Brain microvascular endothelial cell (primary cell): ENCODE data around the gene UBXN4.

Experiments used
- DNase-seq: peaks from one replicate; pipeline ENCODE4 v3.0.0-alpha.2; 2020
- H3K27ac ChIP-seq: fragments of 250-450 bp; sonication (Bioruptor Pico); 2 replicates; pipeline ENCODE4 v1.5.1; 2020; ENCODE audit warnings: mild to moderate bottlenecking, moderate library complexity
- H3K27me3 ChIP-seq: fragments of 250-450 bp; sonication (Bioruptor Pico); replicated peaks from 2 replicates; pipeline ENCODE4 v1.5.1; 2020; ENCODE audit warnings: mild to moderate bottlenecking
- H3K36me3 ChIP-seq: fragments of 250-450 bp; sonication (Bioruptor Pico); replicated peaks from 2 replicates; pipeline ENCODE4 v1.5.1; 2020; ENCODE audit warnings: mild to moderate bottlenecking
- H3K4me3 ChIP-seq: 2 replicates; pipeline ENCODE4 v1.5.1; 2011; ENCODE audit warnings: low read depth, mild to moderate bottlenecking, control low read depth, low read length, moderate library complexity
- in situ Hi-C: cut with HindIII; loops from 2 replicates; pipeline ENCODE4 v1.10.0; 2017; ENCODE audit warnings: low sequenced_read_pairs, low pct_ligation_motif_present
- TF ChIP-seq, protein P1 (sequence below): IDR thresholded peaks from 2 replicates; pipeline ENCODE4 v1.5.1; 2011; ENCODE audit warnings: low read depth, mild to moderate bottlenecking, moderate library complexity, low read length, control low read depth, inconsistent platforms; ENCODE audit errors: missing control alignments

UBXN4 gene

DNA sequence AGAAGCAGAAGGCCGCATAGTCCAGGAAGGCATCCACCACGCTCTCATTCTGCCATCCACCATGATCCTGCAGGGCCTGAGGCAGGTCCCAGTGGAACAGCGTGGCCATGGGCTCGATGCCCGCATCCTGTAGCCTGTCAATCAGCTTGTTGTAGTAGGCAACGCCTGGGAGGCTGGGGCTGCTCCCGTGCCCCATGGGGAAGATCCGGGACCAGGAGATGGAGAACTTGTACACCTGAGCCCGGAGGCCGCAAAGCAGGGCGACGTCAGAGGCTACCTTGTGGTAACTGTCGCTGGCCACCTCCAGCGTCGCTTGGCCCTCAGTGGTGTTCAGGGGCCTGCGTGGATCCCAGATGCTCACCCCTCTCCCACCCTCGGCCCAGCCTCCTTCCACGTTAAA, 75.8 kb downstream of the UBXN4 start:
- H3K36me3 ChIP-seq = no peaks in the 10 kb centered on the region
- H3K27ac ChIP-seq = no peak overlapping the region
- no peak overlapping the region for H3K4me3 ChIP-seq
- in situ Hi-C loops = no loop called here
- no peaks in the 10 kb centered on the region for H3K27me3 ChIP-seq
- TF ChIP-seq, protein P1, sequence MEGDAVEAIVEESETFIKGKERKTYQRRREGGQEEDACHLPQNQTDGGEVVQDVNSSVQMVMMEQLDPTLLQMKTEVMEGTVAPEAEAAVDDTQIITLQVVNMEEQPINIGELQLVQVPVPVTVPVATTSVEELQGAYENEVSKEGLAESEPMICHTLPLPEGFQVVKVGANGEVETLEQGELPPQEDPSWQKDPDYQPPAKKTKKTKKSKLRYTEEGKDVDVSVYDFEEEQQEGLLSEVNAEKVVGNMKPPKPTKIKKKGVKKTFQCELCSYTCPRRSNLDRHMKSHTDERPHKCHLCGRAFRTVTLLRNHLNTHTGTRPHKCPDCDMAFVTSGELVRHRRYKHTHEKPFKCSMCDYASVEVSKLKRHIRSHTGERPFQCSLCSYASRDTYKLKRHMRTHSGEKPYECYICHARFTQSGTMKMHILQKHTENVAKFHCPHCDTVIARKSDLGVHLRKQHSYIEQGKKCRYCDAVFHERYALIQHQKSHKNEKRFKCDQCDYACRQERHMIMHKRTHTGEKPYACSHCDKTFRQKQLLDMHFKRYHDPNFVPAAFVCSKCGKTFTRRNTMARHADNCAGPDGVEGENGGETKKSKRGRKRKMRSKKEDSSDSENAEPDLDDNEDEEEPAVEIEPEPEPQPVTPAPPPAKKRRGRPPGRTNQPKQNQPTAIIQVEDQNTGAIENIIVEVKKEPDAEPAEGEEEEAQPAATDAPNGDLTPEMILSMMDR = no peak
- DNase-seq = no peak

DNA sequence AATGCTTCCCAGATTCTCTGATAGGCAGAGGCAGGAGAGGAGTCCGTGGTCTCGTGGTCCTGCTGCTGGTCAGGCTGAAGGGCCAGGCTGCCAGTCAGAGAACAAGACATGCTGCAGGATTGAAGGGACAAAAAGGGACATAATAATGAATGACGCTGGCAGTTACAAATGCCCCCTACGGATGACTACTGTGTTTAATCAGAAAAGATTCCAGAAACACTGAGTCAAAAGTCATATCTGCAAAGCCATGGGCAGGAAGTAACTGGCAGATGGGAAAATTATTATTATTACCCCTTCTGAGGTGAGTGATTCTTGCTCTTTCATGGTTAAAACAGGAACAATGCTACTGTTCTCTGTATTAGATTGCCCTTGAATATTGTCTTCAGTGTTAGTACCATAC, 76.3 kb downstream of the UBXN4 start:
- Histone ChIP-seq H3K27ac (no peak overlapping the region), H3K36me3 (no peaks in the 10 kb centered on the region), H3K4me3 (no peak overlapping the region), H3K27me3 (no peaks in the 10 kb centered on the region)
- TF ChIP-seq, protein P1 = no peak
- peak; percentile 21 for DNase-seq
- in situ Hi-C loops = no loop called here

DNA sequence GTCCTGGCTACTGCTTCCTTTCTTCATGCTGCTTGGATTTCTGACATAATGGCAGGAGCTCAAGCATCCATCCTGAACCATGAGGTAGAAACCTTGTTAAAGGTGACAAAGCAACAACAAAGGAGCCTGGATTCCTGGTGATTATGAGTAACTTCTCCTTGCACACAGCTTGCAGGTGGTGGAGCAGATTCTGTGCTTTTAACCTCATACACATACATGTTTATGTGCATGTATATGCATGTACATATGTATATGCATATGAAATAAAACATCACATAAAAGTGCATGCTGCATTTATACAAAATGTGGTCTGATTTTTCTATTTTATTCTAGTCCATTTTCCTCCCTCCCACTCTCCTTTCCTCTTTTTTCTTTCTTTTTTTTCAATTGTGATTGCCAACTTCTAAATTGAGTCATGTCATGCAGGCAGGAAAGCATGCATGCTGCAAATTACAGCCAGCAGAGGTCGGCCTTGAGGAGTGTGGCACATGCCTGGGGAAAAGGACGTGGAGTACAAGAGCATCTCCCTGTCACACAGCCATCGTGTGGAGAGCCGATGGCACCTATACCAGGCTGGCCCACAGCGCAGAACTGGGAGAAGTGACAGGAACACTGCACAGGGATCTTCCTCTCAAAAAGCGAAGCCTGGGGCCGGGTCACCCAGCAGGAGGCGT, 77.4 kb downstream of the UBXN4 start:
- in situ Hi-C loops = no loop called here
- DNase-seq = peak; percentile 46
- Histone ChIP-seq H3K4me3 (no peak overlapping the region), H3K36me3 (no peaks in the 10 kb centered on the region), H3K27me3 (no peaks in the 10 kb centered on the region), H3K27ac (no peak overlapping the region)
- TF ChIP-seq, protein P1 = peak; percentile 78

DNA sequence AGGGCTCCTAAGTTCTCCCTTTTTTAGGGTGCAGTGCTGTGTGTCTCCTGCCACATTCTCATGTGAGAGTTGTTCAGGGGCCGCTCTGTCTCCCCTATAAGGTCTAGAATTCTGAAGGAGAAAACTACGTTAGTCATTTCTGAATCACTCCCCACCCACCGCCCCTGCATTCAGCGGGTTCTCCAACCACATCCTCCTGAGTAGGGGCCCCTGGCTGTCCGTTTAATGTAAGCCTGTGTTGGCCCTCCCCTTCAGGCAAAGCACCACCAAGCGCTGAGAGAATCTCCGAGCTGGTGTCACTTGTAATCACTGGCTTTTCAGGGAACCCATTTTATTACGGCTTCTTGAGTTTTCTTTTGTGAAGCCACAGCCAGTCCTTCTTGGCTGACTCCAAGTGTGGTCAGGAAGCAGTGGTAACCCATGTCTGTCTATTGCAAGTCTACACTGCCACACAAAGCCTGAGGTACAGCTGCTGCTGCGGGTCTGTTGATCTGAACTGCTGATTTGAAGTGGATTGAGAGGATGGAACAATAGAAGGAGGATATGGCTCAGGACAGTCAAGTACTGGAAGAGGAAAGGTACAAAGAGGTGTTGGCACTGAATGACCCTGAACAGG, 78.5 kb downstream of the UBXN4 start:
- Histone ChIP-seq H3K27me3 (no peaks in the 10 kb centered on the region), H3K36me3 (no peaks in the 10 kb centered on the region), H3K27ac (peak overlapping the region; percentile 13), H3K4me3 (peak overlapping the region; percentile 9)
- peak; percentile 69 for DNase-seq
- TF ChIP-seq, protein P1 = no peak
- in situ Hi-C loops = no loop called here

DNA sequence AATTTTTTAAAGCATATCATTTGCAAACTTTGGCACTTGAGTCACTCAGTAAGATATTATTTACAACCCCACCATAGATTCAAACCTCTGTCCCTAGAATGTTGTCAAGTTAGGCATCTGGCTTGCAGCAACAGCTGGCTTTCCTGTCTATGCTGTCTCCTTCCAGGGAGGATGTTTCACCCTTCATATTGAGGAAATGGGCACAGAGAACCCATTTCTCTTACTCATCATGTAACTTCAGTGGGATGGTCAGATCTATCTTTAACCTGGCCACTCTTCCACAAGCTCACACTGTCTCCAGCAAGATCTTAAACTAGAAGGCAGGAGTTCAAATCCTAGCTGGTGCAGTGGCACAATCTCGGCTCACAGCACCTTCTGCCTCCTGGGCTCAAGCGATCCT, 79.5 kb downstream of the UBXN4 start:
- no peak overlapping the region for H3K27ac ChIP-seq
- in situ Hi-C loops = no loop called here
- TF ChIP-seq, protein P1 = no peak
- no peak overlapping the region for H3K4me3 ChIP-seq
- no peak for DNase-seq
- H3K36me3 ChIP-seq = no peaks in the 10 kb centered on the region
- no peaks in the 10 kb centered on the region for H3K27me3 ChIP-seq

DNA sequence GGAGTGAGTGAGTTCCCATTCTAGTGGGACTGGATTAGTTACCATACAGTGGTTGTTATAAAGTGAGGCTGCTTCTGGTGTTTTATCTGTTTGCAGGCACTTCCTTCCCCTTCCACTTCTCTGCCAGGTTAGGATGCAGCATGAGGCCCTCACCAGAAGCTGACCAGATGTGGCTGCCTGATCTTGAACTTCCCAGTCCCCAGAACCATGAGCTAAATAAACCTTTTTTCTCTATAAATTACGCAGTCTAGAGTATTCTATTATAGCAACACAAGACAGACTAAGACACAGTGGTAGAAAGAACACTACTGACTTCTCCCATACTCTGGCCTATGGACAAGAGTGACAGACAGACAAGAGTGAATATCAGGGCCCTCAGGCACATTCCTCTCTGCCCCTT, 81.2 kb downstream of the UBXN4 start:
- Histone ChIP-seq H3K27ac (no peak overlapping the region), H3K4me3 (no peak overlapping the region), H3K27me3 (no peaks in the 10 kb centered on the region), H3K36me3 (no peaks in the 10 kb centered on the region)
- DNase-seq = no peak
- TF ChIP-seq, protein P1 = no peak
- in situ Hi-C loops = no loop called here
